Measurements from ENCODE around the gene LPXN.

LPXN gene

DNA sequence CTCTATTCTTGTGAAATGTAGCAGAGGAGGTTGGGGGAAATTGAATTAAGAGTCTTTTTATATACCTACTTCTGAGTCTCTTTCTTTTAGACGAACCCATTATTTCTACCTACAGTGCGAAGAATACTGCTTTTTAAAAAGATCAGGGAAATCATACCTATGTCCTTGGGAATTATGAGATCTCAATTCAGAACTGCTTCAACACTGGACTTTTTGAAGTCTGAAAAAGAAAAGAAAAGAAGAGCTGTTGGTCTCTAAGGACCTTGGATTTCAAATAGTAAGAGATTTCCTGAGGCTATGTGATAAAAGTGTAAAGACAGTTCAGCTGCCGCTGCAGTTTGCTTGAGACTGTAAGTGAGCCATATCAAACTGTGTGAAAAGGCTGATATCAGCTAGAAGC is 64.0 kb downstream of the LPXN start:
- no peak for DNase-seq

DNA sequence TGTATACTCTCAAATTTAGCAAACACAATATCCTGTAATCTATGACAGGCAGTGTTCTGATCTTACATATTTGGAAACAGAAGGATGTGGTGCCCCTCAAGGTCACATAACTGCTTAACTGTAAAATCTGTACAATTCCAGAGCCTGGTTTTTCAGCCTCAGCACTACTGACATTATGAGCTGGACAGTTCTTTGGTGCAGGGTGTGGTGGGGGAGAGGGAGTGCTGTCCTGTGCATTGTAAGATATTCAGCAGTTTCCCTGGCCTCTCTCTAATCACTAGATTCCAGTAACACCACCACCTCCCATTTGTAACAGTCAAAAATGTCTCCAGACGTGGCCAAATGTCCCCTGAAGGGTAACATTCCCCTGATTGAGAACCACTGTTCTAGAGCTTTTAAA is 65.9 kb downstream of the LPXN start:
- no peak for DNase-seq

DNA sequence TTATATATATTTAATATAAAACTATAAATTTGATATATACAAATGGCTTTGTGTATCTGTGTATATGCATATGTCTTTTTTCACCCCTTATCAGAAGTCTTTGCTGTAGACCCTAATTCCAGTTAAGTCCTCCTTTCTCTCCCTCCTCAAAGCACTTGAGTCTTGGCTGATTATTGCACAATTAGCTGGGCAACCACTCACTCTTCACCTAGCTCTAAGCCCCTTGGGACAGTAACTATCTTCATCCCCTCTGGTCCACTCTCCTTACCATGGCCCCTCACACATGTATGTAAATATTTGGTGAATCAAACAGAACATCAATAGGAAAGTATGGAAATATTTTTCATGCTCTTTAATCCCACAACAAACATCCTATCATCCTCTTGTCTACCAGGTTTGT is 66.8 kb downstream of the LPXN start:
- DNase-seq, result no peak

DNA sequence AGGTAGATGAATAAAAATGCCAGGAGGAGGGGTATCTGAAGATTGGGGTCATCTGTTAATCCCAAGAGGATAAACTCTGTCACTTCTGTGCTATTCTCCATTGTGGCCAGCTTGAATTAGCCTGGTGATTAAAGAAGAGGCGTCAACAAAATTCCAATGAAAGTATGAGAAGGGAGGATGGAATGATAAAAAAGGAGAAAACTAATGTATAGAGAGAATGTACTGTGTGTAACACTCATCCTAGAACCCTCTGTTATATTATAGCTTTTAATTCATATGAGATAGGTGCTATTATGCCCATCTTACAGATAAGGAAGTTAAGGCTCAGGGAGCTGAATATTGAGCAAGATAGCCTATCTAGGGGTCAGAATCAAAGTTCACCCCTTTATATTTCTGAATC is 67.7 kb downstream of the LPXN start, which contains the start of gene OR5B21:
TSS of gene OR5B21 (minus strand) at position 101 of the 400 bp plus-strand sequence. CDS start at position 101, 0 bp downstream.
- DNase-seq, result no peak

DNA sequence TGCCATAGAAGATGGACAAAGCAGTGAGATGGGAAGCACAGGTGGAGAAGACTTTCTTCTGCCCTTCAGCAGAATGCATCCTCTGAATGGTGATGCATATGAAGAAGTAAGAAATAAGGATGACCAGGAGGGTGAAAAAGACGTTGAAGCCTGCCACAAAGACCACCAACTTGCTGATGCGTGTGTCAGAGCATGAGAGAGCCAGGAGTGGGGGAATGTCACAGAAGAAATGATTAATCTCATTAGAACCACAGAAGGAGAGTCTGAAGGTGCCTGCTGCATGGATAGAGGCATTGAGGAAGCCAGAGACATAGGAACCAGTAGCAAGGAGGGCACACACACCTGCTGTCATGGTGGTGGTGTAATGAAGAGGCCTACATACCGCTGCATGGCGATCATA is 68.3 kb downstream of the LPXN start:
- DNase-seq, result no peak

DNA sequence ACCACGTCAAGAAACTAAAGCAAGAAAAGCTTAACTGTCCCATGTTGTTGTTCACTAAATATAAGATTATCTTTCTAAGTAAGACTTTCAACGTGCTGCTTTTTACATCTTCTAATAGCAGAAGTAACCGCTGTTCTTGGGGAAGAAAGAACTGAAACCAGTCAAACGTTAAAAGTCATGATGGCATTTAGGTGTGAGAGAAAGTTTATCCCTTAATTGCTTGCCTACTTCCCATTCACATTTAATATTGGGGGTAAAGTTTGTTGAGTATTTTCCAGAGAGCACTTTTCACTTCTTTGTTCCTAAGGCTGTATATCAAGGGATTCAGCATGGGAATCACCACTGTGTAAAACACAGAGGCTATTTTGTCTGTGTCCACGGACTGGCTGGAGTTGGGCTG is 68.7 kb downstream of the LPXN start:
- DNase-seq, result no peak

DNA sequence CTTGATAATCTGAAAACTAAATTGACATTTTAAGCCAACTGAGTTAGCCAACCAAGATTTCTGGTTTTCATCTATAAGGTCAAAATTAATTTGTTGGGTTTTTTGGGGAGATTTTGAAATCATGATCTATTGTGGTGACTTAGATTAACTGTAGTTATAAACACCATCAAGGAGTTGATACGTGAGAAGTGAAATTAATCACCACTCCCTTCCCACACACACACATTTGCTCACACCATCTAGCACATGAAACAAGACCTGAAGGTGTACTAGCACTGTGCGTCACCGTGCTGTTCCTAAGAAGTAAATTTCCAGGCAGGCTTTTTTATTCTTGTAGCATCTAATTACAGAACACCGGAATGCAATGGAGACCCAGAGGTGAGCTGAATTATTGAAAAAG is 69.8 kb downstream of the LPXN start:
- DNase-seq, result no peak

DNA sequence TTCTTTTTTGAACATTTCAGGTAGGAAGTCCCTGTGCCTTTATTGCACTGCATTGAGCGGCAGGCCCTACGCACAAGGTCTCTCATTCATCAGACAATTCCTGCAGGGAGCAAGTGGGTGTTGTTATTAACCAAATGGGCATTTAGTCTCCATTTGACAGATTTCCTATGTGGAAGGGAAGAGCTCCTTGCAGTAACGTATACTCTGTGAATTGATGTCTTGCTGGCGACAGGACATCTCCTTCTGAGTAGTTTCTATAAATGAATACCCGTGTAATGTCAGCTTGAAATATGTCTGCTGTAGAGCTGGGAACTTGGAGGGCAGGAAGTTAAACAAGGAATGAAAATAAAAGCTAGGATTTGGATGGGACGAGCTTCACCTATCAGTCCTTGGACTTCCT is 71.4 kb downstream of the LPXN start:
- no peak for DNase-seq

DNA sequence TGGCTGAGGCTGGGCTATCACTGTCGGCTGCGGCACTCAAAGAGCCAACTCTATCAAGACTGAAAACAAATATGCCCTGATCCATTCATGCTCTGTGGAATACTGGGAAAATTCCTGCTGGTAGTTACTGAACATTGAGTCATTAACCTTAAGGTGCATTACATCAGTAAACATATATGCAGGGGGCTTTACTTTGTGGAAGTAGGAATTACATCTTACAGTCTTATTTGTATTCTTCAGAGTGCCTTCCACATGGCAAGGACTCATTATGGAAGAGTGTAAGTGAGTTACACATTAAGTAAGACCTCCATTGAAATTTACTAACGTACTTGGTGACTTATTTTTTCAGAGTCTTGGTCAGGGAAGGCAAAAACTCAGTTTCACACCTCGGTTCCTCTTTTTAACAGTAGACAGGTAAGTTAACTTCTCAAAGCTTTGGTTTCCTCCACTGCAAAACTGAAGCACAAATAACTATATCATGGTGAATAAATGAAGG is 72.2 kb downstream of the LPXN start:
- no peak for DNase-seq

DNA sequence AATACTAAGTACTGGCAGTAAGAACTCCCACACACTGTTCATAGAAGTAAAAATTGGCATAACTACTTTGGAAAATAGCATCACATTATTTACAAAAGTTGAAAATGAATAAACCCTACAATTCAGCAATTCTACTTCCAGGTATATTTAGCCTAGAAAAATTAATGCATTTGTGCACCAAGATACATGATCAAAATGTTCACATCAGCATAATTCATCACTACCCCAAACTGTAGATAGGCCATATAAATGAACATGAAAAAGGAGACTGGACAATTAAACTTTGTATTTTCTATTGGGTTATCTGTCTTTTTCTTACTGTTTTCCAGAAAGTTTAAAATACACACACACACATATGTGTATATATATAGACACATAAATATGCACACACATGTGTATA is 73.7 kb downstream of the LPXN start:
- DNase-seq, result no peak

DNA sequence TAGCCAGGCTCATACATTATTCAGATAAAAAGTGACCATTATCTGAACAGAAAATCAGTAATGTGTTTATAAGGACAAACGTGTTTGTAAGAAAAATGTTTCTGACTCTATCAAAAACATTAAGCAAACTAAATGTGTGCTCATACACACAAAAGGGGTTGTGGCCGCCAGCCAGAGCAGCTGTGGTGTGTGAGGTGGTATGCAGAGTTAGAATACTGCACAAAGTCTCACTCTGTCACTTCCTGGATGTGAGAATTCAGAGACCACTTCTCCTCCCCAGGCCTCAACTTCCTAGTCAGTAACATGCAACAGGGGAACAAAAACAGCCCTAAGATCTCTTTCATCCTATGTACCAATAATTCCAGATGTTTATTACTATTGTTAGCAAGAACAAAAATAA is 77.2 kb downstream of the LPXN start:
- DNase-seq, result no peak

DNA sequence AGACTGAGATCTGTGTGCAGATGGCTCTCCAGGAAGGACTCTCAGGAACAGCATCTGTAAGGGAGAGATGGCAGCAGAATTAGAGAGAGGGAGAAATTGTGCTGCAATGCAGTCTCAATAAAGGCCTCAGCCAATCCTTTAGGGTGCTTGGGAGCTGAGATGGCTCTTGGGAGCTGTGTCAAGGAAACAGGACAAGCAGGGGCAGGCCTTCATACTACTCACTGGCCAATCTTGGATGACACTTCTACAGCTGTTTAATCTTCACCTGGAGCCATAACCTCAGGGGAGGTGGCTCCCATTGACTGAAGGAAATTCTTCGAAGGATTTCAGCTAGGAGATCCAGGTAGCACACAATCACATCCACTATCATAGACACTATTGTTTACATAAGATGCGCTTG is 77.7 kb downstream of the LPXN start:
- no peak for DNase-seq

DNA sequence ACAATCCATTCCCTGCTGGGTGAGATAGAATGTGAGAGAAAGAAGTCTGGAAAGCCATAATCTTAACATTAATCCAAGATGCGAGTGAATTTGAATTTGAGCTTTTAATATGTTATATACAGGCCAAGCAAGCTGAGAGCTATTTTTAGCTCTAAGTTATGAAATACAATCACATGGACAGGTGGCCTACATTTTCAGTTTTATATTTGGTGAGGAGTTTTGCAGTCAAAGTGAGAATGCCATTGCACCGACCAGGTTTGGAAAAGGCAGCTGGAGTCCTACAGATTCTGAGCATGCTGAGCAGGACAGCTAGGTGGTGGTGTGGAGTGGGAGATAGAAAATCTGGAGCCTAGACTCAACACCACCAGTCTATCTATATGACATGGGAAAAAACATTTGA is 79.8 kb downstream of the LPXN start:
- DNase-seq, result no peak

DNA sequence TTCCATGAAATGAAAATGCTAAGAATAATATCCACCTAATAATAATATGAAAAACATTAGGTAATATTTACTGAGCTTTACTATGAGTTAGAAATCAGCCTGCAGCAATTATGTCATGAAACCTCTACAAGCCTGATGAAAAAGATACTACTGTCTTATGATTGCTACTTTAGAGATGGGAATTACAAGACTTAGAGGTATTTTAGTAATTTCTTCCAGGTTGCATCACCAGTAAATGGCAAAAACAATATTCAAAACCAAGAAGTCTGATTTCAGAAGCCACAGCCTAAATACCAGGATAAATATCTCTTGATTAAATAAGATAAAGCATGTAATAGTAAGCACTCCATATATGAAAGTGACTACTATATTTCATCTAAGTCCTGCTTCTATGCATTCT is 81.6 kb downstream of the LPXN start:
- no peak for DNase-seq

DNA sequence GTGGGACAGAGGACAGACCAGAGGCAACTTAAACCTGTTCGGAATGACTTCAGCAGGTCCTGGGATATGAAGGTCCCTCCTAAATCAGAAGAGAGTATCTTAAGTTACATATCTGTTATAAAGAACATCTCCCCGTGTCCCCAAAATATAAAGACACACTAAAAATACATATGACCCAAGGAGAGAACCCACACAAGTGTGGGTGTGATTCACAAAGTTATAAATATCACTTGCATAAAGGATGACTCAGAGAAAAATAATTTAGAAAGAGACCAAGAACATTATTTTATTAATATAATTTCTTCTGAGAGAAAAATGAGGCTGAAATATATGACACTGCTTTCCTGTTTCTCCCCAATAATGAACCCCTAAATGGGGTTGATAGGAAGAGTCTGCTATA is 82.0 kb downstream of the LPXN start:
- no peak for DNase-seq

DNA sequence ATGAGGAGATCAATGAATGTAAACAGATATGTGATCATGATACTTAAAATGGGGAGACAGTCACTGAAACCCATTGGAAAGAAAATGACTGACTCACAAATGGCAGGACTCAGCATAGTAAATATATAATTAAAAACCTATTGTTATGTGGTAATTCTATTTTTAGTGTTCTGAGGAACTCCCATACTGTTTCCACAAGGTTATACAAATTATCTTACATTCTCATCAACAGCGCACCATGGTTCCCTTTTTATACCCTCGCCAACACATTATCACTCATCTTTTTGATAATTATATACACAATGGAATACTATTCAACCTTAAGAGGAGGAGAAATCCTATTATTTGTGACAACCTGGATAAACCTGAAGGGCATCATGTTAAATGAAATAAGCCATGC is 84.8 kb downstream of the LPXN start:
- no peak for DNase-seq

DNA sequence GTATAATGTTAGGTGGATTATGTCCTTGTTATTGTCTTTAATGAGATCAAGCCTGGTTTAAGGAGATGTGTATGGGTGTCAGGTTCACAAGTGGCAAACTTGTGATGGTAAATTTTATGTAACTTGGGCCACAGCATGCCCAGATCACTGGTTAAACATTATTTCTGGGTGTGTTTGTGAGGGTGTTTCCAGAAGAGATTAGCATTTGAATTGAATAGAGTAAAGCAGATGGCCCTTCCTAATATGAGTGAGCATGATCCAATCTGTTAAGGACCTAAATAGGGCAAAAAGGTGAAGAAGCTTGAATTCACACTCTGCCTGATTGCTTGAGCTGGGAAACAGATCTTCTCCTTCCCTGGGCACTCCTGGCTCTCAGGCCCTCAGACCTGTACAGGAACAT is 88.5 kb downstream of the LPXN start:
- DNase-seq, result no peak

DNA sequence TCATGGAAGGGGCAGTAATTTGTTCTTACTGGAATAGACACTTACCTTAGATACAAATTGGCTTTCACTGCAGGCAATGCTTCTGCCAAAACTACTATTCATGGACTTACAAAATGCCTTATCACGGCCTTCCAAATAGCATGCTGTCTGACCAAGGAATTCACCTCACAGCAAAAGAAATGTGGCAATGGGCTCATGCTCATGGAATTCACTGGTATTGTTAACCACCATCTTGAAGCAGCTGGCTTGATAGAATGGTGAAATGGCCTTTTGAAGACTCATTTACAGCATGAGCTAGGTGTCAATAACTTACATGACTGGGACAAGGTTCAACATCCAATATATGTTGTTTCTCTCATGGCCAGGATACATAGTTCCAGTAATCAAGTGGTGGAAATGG is 89.7 kb downstream of the LPXN start:
- no peak for DNase-seq

All from NCI-H2171 (cell line).